Esophagus muscularis mucosa (tissue), 4 donors: ENCODE data around the gene OR2A2. TPM values are rescaled to one million over a fixed set of nuclear protein-coding genes. Genes with fewer than 3 reads are reported as not detected.

Source experiments
- DNase-seq: peaks from one replicate; pipeline ENCODE4 v3.0.0-alpha.2; 2017; ENCODE audit errors: extremely low spot score
- H3K27ac ChIP-seq, 4 donors: fragments of 200-600 bp; sonication (generic); replicated peaks in 1 of 4; 1 replicate in 3 of 4; 2 replicates in 1 of 4; pipeline ENCODE4 v1.5.1; 2016 to 2019; ENCODE audit warnings: mild to moderate bottlenecking in 1 of 4
- H3K27me3 ChIP-seq, 4 donors: fragments of 200-600 bp; sonication (generic); one replicate each; pipeline versions ENCODE4 v1.5.1 to v1.6.0; 2016 to 2019
- H3K36me3 ChIP-seq, 4 donors: fragments of 200-600 bp; sonication (generic); one replicate each; pipeline ENCODE4 v1.5.1; 2016 to 2019
- H3K4me1 ChIP-seq, 4 donors: fragments of 200-600 bp; sonication (generic); one replicate each; pipeline ENCODE4 v1.5.1; 2016 to 2019
- H3K4me3 ChIP-seq, 4 donors: fragments of 200-600 bp; sonication (generic); 1 replicate in 2 of 4; 2 replicates in 2 of 4; pipeline ENCODE4 v1.5.1; 2016 to 2019; ENCODE audit warnings: mild to moderate bottlenecking in 4 of 4, moderate library complexity in 1 of 4
- H3K9me3 ChIP-seq, 4 donors: fragments of 200-600 bp; sonication (generic); 1 replicate in 3 of 4; 2 replicates in 1 of 4; pipeline ENCODE4 v1.5.1; 2016 to 2019
- EP300 ChIP-seq: sonication (generic); formaldehyde crosslinking; IDR thresholded peaks from one replicate; pipeline ENCODE4 v1.6.1; 2017; ENCODE audit warnings: antibody characterized with exemption
- POLR2A ChIP-seq: fragments of 450-650 bp; IDR thresholded peaks from one replicate; pipeline ENCODE4 v1.6.1; 2017; ENCODE audit warnings: antibody characterized with exemption, moderate library complexity, mild to moderate bottlenecking, low read depth
- POLR2AphosphoS5 ChIP-seq, 2 donors: sonication (generic); formaldehyde crosslinking; IDR thresholded peaks; one replicate each; pipeline ENCODE4 v1.6.1; 2017; ENCODE audit warnings: antibody characterized with exemption in 2 of 2
- WGBS: methylation state at CpG from one replicate; pipeline ENCODE4 v1.1.5; 2018; 5-methylcytosine and 5-hydroxymethylcytosine counted together
- intact Hi-C: fragments of 100-400 bp; cut with DNase I; formaldehyde crosslinking; loops from one replicate; pipeline ENCODE4 v1.15.1; 2023
- total RNA-seq, 4 donors: library from RNA; depleted of rRNA; stranded (reverse); fragments of >200 nt; gene quantifications; one replicate each; pipeline versions ENCODE4 v1.1.0 to v1.2.1, GENCODE V29; 2016
- TF ChIP-seq, protein P1 (sequence below), 3 experiments: fragments of 200-600 bp in 2 of 3; fragments of 450-650 bp in 1 of 3; sonication (generic) in 2 of 3; IDR thresholded peaks; one replicate each; pipeline ENCODE4 v1.5.1; 2017 to 2019; ENCODE audit warnings: antibody characterized with exemption in 3 of 3, mild to moderate bottlenecking in 2 of 3, moderate library complexity in 1 of 3

OR2A2 gene, protein sequence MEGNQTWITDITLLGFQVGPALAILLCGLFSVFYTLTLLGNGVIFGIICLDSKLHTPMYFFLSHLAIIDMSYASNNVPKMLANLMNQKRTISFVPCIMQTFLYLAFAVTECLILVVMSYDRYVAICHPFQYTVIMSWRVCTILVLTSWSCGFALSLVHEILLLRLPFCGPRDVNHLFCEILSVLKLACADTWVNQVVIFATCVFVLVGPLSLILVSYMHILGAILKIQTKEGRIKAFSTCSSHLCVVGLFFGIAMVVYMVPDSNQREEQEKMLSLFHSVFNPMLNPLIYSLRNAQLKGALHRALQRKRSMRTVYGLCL
- not detected for total RNA-seq

DNA sequence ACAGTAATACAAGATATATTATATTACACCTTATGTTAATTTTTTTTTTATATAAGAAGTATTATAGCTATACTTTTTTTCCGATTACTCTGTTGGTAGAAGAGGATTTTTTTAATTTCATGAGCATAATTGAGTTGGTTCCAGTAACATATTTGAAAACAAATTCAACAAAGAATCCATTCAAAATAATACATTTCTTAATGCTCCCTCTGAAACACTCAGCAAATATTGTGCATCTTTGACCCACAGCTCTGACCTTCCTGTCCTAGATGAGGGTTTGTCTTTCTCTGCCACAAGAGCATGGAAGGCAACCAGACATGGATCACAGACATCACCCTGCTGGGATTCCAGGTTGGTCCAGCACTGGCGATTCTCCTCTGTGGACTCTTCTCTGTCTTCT is at the start of gene OR2A2:
TSS of gene OR2A2 (plus strand) at position 301 of the 400 bp plus-strand sequence. CDS start at position 301, 0 bp downstream.
- Histone ChIP-seq H3K4me3 (no peak within 1 kb of the TSS), H3K27me3 (no peaks in the 10 kb centered on the region), H3K36me3 (no peaks in the 10 kb centered on the region), H3K4me1 (no peaks in the 10 kb centered on the region), H3K9me3 (no peaks in the 10 kb centered on the region), H3K27ac (no peak within 1 kb of the TSS)
- intact Hi-C loops, result no loop called here
- DNase-seq, result no peak
- TF ChIP-seq, protein P1, sequence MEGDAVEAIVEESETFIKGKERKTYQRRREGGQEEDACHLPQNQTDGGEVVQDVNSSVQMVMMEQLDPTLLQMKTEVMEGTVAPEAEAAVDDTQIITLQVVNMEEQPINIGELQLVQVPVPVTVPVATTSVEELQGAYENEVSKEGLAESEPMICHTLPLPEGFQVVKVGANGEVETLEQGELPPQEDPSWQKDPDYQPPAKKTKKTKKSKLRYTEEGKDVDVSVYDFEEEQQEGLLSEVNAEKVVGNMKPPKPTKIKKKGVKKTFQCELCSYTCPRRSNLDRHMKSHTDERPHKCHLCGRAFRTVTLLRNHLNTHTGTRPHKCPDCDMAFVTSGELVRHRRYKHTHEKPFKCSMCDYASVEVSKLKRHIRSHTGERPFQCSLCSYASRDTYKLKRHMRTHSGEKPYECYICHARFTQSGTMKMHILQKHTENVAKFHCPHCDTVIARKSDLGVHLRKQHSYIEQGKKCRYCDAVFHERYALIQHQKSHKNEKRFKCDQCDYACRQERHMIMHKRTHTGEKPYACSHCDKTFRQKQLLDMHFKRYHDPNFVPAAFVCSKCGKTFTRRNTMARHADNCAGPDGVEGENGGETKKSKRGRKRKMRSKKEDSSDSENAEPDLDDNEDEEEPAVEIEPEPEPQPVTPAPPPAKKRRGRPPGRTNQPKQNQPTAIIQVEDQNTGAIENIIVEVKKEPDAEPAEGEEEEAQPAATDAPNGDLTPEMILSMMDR (IDR thresholded peaks at IDR 0.05), result no peak
- TF ChIP-seq POLR2AphosphoS5 (IDR thresholded peaks at IDR 0.05) (no peak), EP300 (no peak), POLR2A (no peak)
- WGBS, result 89% methylated on average over 2 of the region's 2 CpGs

DNA sequence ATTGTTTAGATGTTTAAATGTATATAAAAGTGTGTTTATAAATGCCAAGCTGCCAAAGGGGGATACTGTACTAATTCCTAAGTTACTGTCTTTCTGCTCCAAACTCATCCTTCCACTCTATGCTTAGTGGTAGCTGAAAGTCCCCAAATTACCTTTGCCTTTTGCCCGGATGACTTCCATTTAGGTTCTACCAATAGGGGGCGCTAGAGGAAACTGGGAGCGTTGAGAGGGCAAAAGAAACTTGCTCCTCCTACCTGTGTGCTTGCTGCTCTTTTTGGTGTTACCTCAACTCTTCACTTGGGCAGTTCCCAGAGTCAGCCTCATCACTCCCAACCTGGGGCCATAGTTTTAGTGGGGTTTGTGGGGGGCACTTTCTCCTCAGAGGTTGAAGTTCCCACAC is 45.7 kb upstream of the OR2A2 start:
- H3K36me3 ChIP-seq, result no peaks in the 10 kb centered on the region
- no peak overlapping the region for H3K27ac ChIP-seq
- no peak overlapping the region for H3K4me3 ChIP-seq
- peaks cover 0 to 3% (median 0%) of the 10 kb centered on the region in 4 donors for H3K9me3 ChIP-seq
- intact Hi-C loops, result no loop called here
- 44% methylated on average over 3 of the region's 3 CpGs for WGBS
- no peaks in the 10 kb centered on the region for H3K4me1 ChIP-seq
- TF ChIP-seq EP300 (no peak), POLR2AphosphoS5 (IDR thresholded peaks at IDR 0.05) (no peak), POLR2A (no peak)
- DNase-seq, result no peak
- peaks cover 0 to 3% (median 0%) of the 10 kb centered on the region in 4 donors for H3K27me3 ChIP-seq

DNA sequence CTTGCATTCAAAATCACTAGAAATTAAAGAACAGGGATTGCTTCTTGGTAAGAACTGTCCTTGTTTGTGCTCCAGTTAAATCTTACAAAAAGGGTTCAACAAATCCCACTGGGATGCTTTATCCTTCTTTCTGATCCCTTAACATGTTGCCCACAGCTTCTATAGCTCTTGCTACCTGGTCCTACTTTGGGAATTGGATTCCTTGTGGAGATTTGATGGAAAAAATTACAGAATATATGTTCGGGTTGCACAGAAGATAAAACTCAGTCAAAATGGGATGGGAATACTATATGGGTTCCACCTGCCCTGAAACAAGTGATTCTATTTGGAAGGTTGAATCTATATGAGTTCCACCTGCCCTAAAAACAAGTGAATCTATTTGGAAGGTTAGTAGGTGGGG is 39.9 kb upstream of the OR2A2 start, which contains the start of gene OR2A25:
TSS of gene OR2A25 (plus strand) at position 301 of the 400 bp plus-strand sequence. CDS start 4,409 bp downstream, outside the sequence.
- Histone ChIP-seq H3K4me1 (no peaks in the 10 kb centered on the region), H3K27me3 (no peaks in the 10 kb centered on the region), H3K36me3 (no peaks in the 10 kb centered on the region), H3K9me3 (no peaks in the 10 kb centered on the region), H3K27ac (no peak within 1 kb of the TSS), H3K4me3 (no peak within 1 kb of the TSS)
- WGBS, result 79% methylated on average over 1 of the region's 1 CpG
- no peak for TF ChIP-seq POLR2A
- TF ChIP-seq EP300, result no peak
- no peak for TF ChIP-seq POLR2AphosphoS5 (IDR thresholded peaks at IDR 0.05)
- TF ChIP-seq, protein P1 (IDR thresholded peaks at IDR 0.05), result no peak
- intact Hi-C loops, result no loop called here
- DNase-seq, result no peak

DNA sequence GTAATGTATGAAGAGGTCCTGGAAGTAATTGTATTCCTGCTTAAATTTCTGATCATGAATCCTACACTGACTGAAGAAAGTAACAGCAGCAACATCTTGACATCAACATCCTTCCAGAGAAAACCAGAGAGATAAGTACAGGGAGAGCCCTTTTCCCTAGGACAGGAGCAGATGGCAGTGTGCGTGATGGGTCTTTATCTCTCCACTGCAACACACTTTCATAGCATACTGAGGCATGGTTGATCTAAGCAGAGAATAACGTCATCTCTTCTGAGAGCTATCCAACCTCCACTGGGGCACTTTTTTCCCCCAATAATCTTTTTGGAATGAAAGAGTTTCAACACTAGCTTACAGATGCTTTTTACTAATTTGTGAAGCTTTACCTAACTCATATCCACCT is 39.4 kb upstream of the OR2A2 start:
- Histone ChIP-seq H3K9me3 (no peaks in the 10 kb centered on the region), H3K4me1 (no peaks in the 10 kb centered on the region), H3K36me3 (no peaks in the 10 kb centered on the region), H3K27ac (no peak overlapping the region), H3K4me3 (no peak overlapping the region), H3K27me3 (no peaks in the 10 kb centered on the region)
- DNase-seq, result no peak
- intact Hi-C loops, result no loop called here
- 78% methylated on average over 2 of the region's 2 CpGs for WGBS
- no peak for TF ChIP-seq EP300
- TF ChIP-seq, protein P1 (IDR thresholded peaks at IDR 0.05), result no peak
- no peak for TF ChIP-seq POLR2AphosphoS5 (IDR thresholded peaks at IDR 0.05)
- no peak for TF ChIP-seq POLR2A

DNA sequence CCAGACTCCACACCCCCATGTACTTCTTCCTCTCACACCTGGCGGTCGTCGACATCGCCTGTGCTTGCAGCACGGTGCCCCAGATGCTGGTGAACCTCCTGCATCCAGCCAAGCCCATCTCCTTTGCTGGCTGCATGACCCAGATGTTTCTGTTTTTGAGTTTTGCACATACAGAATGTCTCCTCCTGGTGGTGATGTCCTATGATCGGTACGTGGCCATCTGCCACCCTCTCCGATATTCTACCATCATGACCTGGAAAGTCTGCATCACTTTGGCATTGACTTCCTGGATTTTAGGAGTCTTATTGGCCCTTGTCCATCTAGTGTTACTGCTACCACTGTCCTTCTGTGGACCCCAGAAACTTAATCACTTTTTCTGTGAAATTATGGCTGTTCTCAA is 35.0 kb upstream of the OR2A2 start:
- H3K9me3 ChIP-seq, result no peaks in the 10 kb centered on the region
- no peak for DNase-seq
- H3K4me1 ChIP-seq, result no peaks in the 10 kb centered on the region
- H3K27ac ChIP-seq, result no peak overlapping the region
- intact Hi-C loops, result no loop called here
- no peak for TF ChIP-seq POLR2A
- H3K27me3 ChIP-seq, result no peaks in the 10 kb centered on the region
- 86% methylated on average over 8 of the region's 8 CpGs for WGBS
- H3K36me3 ChIP-seq, result no peaks in the 10 kb centered on the region
- H3K4me3 ChIP-seq, result no peak overlapping the region
